ENCODE data around the gene NPIPB2. TPM values are rescaled to one million over a fixed set of nuclear protein-coding genes. Genes with fewer than 3 reads are reported as not detected.

Gene NPIPB2
- 2.6 and 4.6 TPM in 2 replicates for total RNA-seq

DNA sequence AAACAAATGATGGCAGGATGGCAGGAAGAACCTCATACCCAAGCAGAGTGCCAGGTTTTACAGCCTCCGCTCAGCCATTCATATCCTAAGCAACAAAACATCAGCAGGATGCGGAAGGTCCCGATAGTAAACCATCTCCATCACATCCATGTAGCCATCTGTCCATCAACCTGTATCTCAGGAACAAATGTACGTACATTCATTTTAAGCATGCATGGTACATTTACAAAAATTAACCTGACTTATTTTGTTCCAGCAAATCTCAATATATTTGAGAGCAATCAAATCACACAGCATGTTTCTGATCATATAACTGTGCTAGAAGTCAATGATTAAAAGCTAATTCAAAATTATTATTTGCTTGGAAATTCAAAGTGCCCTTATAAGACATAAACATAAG is at the start of gene NPIPB2:
NPIPB2 (minus strand) TSS at position 101 of the 400 bp plus-strand sequence; CDS start at position 101, 0 bp downstream.

DNA sequence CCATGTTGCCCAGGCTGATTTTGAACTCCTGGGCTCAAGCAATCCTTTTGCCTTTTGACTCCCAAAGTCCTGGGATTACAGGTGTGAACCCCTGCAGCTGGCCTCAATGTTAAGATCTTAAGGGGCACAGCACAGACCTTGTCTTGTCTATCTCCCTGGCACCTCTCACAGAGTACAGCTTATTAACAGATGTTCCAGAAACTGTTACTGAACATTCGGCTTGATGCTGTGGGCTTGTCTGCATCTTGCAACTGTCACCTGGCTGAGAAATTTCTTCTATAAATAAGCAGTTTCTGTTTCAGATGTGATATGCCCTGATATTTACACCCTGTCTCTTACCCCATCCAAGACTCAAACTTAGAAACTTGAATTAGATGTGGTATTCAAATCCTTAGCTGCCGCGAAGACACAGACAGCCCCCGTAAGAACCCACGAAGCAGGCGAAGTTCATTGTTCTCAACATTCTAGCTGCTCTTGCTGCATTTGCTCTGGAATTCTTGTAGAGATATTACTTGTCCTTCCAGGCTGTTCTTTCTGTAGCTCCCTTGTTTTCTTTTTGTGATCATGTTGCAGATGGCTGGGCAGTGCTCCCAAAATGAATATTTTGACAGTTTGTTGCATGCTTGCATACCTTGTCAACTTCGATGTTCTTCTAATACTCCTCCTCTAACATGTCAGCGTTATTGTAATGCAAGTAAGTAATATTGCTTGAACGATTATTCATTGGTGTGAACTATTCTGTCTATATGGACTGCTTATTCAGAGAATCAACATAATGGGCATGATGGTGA is 23.1 kb upstream of the NPIPB2 start, which contains the start of gene TNFRSF17:
TNFRSF17 (plus strand) TSS at position 450 of the 791 bp plus-strand sequence; CDS start at position 565, 115 bp downstream.

DNA sequence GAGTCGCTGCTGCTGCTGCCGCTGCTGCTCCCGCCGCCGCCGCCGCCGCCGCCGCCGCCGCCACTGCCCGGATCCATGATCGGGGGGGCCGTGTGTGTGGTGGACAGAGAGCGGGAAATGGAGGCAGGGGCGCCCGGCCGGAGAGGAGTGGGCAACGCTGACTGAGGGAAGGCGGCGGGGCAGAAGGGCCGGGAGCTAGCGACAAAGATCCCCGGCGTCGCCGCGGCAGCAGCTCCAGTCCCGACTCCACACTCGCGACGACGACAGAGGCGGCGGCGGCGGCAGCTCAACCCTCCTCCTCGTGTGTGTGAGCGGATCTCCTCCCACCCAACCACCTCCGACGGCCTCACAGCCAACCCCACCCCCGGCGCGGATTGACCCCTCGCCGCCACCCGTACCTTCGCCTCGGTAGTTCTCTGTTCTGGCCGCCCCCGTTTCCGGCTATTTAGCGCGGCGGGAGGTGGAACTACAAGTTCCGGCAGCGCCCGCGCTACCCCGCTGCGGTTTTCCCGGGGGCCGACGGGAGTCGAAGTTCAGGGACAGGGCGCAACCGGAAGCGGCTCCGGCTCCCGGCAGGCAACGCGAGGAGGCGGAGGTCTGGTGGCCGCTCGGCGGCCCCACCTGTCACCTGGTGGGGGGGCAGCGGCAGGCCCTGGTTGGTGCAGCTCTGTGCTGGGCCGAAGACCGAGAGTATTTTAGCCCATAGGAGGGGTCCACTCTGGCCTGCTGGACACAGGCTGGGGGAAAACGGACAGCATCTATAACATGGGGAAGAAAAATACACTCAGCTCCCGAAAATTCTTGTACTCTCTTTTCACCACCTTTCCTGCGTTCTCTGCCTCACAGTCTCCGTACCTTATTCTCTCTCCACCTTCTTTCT is 26.0 kb downstream of the NPIPB2 start, which contains the start of gene GSPT1:
GSPT1 (minus strand) TSS at position 313 of the 880 bp plus-strand sequence; CDS start at position 77, 236 bp downstream.

Small RNA genes within 50 kb of the gene (small RNA-seq; reads per million reads assigned to genes)
- gene AC007216.5 (not detected), gene COX6CP1 (0.13 reads per million), gene UBL5P4 (not detected)

Other genes with a start within 250 kb of the NPIPB2 start
- 43.8 and 46.0 TPM in 2 replicates for gene TXNDC11, start 199.2 kb downstream of the NPIPB2 start, total RNA-seq
- gene ZC3H7A, start 144.8 kb downstream of the NPIPB2 start, total RNA-seq: 40.2 and 43.0 TPM in 2 replicates
- gene RSL1D1, start 90.5 kb downstream of the NPIPB2 start, total RNA-seq: 125 and 152 TPM in 2 replicates
- gene GSPT1, start 26.1 kb downstream of the NPIPB2 start, total RNA-seq: 122 and 133 TPM in 2 replicates
- not detected in 2 replicates for gene TNFRSF17, start 23.2 kb upstream of the NPIPB2 start, total RNA-seq
- 11.8 and 16.7 TPM in 2 replicates for gene SNX29, start 34.7 kb upstream of the NPIPB2 start, total RNA-seq